Retinal pigment epithelial cell (primary cell): ENCODE results near the gene PFKM.
"Not testable (repeated sequence)": the region's sequence is repeated elsewhere in the genome, so short reads cannot be mapped to it uniquely, and the experiment has no call there.

Experiments used
- DNase-seq: peaks from one replicate; pipeline ENCODE4 v3.0.0-alpha.2; 2010; ENCODE audit warnings: low read depth
- H3K4me3 ChIP-seq: 2 replicates; pipeline ENCODE4 v1.5.1; 2011; ENCODE audit warnings: mild to moderate bottlenecking, low read length, control low read depth, moderate library complexity
- CTCF ChIP-seq: conservative IDR thresholded peaks from 2 replicates; pipeline ENCODE4 v1.5.1; 2011; ENCODE audit warnings: low read depth, low read length, control low read depth, inconsistent platforms

Gene PFKM

GRCh38 chr12:48110691-48111311, 8.4 kb upstream of the PFKM start:
- no peak for DNase-seq
- no peak for TF ChIP-seq CTCF
- H3K4me3 ChIP-seq: no peak overlapping the region

- not testable (repeated sequence) for DNase-seq, H3K4me3 ChIP-seq
Observed at GRCh38 chr12:48111312-48111693, 7.9 kb upstream of the PFKM start.

- no peak for TF ChIP-seq CTCF
- DNase-seq: no peak
- H3K4me3 ChIP-seq: no peak overlapping the region
Observed at GRCh38 chr12:48115957-48116356, 3.2 kb upstream of the PFKM start.

- no peak for TF ChIP-seq CTCF
- peak overlapping the region; percentile 97 for H3K4me3 ChIP-seq
- no peak for DNase-seq
Observed at GRCh38 chr12:48118284-48118871, 786 bp upstream of the PFKM start.

- H3K4me3 ChIP-seq: peak overlapping the region; percentile 97
Observed at GRCh38 chr12:48119834-48120195, 651 bp downstream of the PFKM start.

GRCh38 chr12:48121522-48121921, 2.4 kb downstream of the PFKM start:
- no peak overlapping the region for H3K4me3 ChIP-seq
- no peak for DNase-seq
- no peak for TF ChIP-seq CTCF

More at GRCh38 chr12:48119834-48120195, 651 bp downstream of the PFKM start:
- DNase-seq: no peak
- TF ChIP-seq CTCF: no peak

- no peak for TF ChIP-seq CTCF
- no peak for DNase-seq
- no peak overlapping the region for H3K4me3 ChIP-seq
Observed at GRCh38 chr12:48122065-48122834, 3.1 kb downstream of the PFKM start.
